IMR-90 (cell line): ENCODE results near the gene ARVCF. TPM values are rescaled to one million over a fixed set of nuclear protein-coding genes. Genes with fewer than 3 reads are reported as not detected.

ENCODE experiments used
- BHLHE40 ChIP-seq: fragments of 150-350 bp; IDR thresholded peaks from 2 replicates; pipeline ENCODE4 v1.6.1; 2016; ENCODE audit warnings: mild to moderate bottlenecking, low read depth, low read length
- CHD1 ChIP-seq: IDR thresholded peaks from 2 replicates; pipeline ENCODE4 v1.6.1; 2012; ENCODE audit warnings: low read depth, low read length, improper control_type of control experiment
- MAZ ChIP-seq: IDR thresholded peaks from 2 replicates; pipeline ENCODE4 v1.6.1; 2012; ENCODE audit warnings: low read depth, mild to moderate bottlenecking, low read length, improper control_type of control experiment, moderate library complexity, borderline replicate concordance
- POLR2A ChIP-seq: IDR thresholded peaks from 2 replicates; pipeline ENCODE4 v1.6.1; 2012; ENCODE audit warnings: mild to moderate bottlenecking, low read depth, low read length
- RAD21 ChIP-seq: IDR thresholded peaks from 2 replicates; pipeline ENCODE4 v1.6.1; 2012; ENCODE audit warnings: low read length, improper control_type of control experiment
- USF2 ChIP-seq: fragments of 150-350 bp; IDR thresholded peaks from 2 replicates; pipeline ENCODE4 v1.6.1; 2017; ENCODE audit warnings: mild to moderate bottlenecking, antibody characterized with exemption, low read length, low read depth
- polyA plus RNA-seq, 3 experiments: library from polyadenylated mRNA; depleted of rRNA; stranded (reverse); fragments of >200 nt; gene quantifications; 2 replicates each; pipeline ENCODE4 v1.2.3, GENCODE V29; 2012; ENCODE audit warnings: low replicate concordance in 1 of 3
- total RNA-seq: library from RNA; depleted of rRNA; stranded (reverse); fragments of >200 nt; gene quantifications from 2 replicates; pipeline ENCODE4 v1.2.3, GENCODE V29; 2012

The ARVCF gene
- total and polyA plus RNA-seq, 2 of the 4 experiments (the other 2 are of a cell fraction): 8.6 to 14.1 TPM

GRCh38 chr22:19979712-19980493 is 36.7 kb downstream of the ARVCF start (continued):
- no peak for TF ChIP-seq RAD21
- no peak for TF ChIP-seq MAZ
- no peak for TF ChIP-seq POLR2A
- TF ChIP-seq USF2: no peak
- TF ChIP-seq CHD1: no peak
- no peak for TF ChIP-seq BHLHE40
